SKM-1 (cell line): Measurements from ENCODE around the gene ZNF593OS.

Experiments used
- DNase-seq: peaks from one replicate; lab custom pipeline; 2025; ENCODE audit not compliant: unreplicated experiment; lab: John Stamatoyannopoulos, UW

Gene ZNF593OS

DNA sequence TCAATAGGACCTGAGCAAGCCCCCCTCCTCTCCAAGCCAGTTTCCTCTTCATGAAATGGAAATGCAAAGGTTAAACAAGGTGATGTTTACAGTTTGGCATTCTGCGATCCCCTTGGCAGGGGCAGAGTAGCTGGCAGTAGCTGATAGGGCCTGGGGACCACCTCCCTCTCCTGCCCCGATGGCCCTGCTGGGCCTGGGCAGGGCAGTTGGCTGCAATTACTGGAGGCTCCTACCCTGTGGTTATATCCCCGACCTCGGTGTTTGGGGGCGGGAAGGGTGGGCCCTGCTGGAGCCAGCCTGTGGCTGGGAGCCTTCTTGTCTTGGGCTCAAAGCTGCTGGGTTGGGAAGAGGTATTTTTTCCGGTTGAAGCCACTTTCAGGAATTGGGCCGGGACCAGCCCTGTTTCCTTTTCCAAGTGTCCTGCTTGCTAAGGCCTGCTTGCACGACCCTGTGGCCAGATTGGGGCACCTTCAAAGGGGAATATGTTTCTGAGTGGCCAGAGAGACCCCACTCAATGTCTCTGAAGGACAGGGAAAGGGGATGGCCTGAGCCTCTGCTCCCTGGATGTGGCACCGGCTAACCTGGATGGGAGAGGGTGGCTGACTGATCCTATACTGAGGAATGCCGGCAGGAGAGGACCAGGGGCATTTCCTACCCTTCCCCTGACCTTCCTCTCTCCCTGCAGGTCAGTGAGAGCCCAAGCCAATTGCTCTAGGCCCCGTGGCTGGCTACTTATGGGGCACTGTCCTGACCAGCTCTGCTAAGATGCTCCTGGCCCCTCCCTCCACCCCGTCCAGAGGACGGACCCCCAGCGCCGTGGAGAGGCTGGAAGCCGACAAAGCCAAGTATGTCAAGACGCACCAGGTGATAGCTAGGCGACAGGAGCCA, 10.9 kb downstream of the ZNF593OS start:
- no peak for DNase-seq

DNA sequence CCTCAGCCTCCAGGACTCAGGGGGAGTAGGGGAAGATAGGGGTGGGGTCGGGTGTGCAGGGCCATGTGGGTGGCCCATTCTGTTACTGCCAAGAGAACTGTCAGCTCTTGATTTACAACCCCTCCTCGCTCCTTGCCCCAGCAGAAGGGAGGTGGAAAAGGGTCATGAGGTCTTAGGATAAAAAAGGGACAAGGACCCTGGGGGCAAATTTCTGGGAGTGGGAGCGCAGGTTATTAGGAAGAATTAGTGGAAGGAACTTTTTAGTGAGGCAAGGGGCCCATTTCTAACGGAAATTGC, 11.9 kb downstream of the ZNF593OS start:
- DNase-seq = no peak

DNA sequence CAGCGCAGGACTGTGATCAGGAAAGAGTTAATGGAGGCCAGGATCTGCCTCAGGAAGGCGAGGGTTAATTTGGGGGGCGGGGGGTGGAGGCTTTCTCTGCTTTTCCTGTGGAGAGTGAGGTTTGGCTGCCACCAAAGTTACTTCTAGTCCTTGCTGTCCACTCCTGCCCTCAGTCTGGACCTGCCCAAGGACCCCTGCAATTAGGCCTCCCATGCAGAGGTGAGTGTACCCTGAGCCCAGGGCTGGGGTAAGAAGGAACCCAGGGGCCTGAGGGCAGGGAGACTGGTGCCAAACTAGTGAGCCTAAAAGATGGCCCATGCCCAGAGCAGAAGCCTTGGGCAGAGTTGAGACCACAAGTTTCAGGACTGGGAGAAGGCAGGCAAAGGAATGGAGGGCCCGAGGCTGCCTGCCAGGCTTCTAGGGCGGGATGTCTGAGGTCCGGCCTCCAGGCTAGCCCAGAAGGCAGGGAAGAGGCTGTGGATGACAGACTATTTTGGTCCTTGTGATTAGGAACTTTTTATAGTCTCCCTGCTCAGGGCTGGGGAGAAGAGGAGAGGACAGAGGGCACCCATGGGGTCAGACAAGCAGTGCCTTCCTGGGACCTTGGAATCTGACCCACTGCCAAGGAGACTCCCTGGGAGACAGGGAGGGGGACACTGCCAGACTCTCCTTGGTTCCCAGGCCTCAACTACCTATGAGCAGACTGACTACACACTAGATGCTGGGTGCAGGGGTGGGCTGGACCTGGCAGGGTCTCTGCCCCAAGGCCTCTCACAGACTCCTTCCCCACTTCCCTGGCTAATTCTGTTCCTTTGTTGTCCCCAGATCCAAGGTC, 12.5 kb downstream of the ZNF593OS start, which contains the start of gene FAM110D:
TSS of gene FAM110D (plus strand) at position 172 of the 835 bp plus-strand sequence. CDS start 2,213 bp downstream, outside the sequence.
- no peak for DNase-seq

DNA sequence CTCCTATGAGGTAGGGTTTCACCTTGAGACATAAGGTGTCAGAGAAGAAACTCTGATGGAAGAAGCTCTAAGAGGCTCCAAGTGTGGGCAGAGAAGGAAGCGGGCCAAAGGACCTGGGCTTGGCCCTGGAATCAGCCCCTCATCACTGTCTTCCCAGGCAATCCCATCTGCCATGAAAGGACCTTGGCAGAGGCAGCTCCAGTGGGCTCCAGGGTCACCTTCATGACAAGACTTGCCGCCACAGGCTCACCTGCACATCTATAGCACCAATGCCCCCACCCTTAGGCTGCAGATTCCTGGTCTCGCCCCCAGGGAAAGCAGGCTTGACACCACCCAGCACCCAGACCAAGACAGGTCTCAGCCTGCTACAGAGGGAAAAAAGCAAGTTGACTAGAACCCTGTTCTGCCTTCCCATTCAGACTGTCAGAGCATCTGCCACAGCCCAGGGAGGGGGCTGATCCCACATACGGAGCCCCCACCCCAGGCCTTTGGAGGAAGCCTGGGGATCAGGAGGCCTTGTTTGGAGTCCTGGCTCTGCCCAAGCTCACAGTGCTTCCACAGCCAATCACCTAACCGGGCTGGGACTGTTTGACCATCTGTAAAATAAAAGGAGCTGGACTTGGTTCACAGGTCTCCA, 13.2 kb downstream of the ZNF593OS start:
- no peak for DNase-seq

DNA sequence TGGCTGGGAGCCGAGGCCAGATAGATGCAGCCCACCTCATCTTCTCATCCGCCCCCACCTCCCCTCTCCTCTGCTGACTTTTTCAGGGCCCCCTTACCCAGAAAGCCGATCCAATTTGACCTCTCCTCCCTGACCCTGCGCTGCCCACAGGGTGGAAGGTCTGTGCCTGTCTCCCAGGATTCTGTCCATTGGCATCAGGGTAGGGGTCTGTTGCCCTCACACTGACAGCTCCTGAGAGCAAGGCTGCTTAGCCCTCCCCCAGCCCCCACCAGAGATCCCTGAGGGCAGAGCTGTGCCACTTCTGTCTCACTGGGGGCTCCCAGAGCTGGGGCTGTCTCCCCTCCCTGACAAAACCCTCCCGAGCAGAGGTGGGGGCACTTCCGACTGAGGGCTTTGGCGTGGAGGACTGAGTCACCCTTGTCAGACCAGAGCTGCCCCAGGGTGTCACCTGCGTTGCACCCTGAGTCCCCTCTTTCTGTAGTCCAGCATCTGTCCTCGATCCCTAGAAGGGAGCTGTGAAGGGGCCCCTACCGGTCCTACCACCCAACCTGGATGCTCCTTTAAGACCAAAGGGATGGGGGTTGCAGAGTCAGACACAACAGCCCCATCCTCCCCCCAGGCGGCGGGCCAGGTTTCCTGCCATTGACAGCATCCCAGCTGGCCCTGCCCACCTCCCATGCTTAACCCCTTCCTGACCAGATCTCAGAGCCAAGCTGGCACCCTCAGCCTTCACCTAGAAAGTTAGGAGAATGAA, 15.2 kb downstream of the ZNF593OS start:
- no peak for DNase-seq

DNA sequence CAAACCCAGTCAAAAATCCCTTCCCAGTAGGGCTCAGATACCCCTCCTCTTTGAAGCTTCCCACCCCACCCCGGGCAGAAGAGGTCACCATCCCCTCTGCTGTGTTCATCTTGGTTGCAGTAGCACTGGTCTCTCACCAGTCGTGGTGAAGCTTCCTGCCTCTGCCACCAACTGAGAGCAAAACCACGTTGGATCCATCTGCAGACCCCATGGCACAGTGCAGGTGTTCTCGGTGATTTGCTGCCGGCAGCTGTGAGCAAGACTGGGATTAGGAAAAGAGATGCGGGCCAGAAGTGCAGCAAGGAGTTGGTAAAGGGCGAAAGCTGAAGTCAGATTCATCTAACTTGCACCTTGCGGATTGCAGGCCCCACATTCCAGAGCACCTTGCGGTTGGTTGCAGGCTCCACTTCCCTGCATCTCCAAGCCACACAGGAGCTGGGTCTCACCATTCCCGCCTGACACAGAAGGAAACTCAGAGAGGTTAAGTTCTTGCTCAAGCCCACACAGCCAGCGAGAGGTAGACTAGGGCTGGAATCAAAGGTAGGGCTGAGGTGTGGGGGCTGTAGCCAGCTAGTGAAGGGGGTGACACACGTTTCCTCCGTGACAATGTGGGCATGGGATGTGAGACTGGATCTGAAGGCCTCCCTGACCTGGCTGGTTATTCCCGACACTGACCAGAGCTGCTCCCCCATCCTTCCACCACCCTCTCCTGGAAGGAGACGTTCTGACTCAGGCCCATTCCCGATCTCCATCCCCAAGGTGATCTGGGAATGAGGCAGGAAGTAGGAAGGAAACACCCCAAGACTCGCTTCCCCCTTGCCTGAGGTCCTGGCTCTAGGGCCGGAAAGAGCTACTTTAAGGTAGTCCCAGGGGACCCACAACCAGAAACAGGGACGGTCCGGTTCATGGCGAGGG, 16.0 kb downstream of the ZNF593OS start:
- DNase-seq = no peak

DNA sequence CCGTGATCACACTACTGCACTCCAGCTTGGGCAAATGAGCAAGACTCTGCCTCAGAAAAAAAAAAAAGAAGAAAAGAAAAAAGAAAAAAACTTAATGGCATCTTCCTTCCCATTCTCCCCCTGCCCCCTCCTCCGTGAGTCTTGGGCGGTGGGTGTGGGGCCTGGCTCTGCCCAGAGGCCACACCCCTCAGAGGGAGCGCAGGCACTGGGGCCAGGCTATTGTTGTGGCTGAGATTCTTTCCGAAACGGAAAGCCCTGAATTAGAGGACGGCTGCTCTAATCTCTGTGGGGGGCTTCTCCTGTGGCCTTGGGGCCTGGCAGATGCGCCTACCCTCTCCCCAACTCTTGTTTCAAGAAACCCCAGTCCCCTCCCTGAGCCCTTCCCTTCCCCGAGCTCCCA, 16.9 kb downstream of the ZNF593OS start:
- no peak for DNase-seq

DNA sequence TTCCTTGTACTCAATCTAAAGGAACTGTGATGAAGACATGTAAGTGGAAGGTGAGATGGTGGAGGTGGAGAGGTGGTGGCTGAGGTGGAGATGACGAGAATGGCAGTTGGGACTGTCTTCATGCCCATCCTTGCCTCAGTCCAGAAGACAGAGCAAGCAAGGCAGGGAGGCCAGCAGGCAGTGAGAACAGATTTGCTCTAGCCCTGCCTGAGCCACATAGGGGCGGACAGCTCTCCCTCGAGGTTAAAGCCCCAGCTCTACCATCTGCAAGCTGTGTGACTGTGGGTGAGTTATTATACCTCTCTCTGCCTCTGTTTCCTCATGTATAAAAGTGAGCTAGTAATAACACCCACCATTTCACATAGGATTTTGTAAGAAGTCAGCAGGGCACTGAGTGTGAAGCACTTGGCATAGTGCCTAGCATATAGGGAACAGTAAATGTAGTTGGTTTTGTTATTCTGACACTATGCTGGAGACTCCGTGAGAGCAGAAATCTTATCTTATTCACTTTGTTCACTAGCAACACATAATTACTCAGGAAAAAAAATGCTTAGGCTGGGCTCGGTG, 17.6 kb downstream of the ZNF593OS start:
- no peak for DNase-seq

DNA sequence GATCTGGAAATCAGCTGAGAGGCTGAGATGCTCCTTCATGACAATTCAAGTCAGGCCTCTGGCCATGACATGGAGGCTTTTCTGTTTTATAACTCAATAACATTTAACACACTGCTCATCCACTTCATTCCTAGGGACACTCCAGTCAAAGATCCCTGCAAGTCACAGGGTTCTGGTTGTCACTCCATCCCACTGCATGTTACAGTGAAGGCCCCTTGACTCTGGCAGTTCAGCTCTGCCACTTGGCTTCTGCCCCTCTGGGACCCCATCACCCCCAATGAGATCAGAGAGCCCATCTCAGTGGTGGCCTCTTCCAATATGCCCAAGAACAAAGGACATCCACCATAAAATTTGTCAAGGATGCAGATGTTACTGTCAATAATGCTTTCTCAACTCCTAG, 22.7 kb downstream of the ZNF593OS start:
- DNase-seq = no peak

DNA sequence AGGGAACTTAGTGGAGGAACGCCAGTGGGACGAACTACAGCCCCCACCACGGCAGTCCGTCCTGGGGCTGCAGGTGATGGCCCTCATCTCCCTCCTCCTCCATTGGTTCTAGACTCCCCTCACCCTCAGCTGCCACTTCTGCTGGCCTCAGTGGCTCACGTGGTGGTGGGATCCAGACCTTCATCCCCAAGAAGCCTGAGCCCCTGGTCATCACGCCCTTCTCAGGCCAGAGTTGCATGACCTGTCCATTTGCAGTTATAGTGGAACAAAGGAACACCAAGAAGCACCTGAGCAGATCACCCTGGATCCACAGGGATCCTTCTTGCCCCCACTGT, 25.7 kb downstream of the ZNF593OS start:
- no peak for DNase-seq

DNA sequence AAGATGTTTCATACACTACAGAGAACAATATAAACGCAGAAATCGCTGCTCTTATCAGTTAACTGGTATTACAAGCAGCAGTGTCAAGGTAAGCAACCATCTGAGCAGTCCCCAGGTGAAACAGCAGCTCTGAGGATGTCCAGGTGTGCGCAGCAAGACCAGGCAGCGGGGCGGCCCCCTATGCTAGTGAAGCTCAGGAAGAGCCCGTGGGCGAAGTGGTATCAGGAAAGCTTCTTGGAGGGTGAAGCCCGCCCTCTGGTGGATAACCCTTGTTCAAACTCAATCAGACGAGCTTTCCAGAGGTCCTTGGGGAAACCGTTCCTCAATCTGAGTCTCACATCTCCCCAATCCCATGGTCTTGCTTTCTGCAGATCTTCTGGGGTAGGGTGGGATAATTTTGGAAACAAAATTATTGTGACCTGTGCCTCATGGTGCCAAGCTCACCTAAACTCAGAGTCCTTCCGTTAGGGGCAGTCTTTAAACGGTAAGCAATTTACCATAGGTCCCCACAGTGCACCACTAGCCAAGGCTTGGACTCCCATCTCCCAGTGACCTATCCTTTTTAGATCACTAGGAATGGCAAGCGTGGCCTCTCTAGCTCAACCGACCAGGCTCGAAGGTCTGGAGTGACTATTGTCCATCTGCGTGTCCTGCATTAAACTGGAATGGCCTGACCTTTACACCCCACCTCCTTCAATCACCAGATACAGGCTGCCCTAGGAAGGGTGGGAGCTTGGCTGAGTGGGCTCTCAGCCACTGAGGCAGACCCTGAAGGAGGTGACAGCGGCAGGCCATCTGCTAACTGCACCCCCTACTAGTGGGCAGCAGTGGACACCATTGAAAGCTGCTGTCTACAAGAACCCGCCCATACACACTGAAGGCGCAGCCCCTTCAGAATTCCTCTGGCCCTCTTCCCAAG, 26.3 kb downstream of the ZNF593OS start:
- DNase-seq = peak; percentile 60

DNA sequence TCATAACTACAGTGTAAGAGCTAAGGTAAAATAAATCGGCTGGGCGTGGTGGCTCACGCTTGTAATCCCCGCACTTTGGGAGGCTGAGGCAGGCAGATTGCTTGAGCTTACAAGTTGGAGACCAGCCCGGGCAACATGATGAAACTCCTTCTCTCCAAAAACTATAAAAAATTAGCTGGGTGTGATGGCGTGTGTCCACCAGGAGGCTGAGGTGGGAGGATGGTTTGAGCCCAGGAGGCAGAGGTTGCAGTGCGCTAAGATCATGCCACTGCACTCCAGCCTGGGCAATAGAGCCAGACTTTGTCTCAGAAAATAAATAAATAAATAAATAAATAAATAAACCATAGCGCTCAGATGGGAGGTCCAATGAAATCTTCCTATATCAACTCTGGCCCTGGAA, 29.5 kb downstream of the ZNF593OS start:
- no peak for DNase-seq

DNA sequence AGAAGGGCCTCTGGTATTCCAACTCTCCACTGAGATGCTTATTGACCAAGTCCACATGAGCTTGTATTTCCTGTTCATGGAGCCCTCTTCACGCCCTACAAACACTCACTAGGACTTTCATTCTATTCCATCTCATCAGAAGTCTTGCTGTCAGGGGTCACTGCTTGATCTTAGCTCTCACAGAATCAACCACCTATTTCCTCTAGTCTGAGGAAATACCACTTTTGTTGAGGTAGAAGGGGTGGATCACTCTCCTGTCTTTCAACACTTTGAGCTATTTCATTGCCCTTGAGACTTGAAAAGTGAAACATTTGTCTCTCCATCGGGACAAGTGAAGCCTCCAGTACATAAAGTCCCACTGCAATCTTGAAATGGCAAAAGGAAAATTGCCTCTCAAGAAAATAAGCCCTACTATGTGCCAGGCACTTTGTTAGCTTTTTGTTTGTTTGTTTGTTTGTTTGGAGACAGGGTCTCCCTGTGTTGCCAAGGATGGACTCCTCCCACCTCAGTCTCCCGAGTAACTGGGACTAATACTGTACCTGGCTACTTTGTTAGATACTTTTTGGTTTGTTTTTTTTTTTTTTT, 32.6 kb downstream of the ZNF593OS start:
- no peak for DNase-seq

DNA sequence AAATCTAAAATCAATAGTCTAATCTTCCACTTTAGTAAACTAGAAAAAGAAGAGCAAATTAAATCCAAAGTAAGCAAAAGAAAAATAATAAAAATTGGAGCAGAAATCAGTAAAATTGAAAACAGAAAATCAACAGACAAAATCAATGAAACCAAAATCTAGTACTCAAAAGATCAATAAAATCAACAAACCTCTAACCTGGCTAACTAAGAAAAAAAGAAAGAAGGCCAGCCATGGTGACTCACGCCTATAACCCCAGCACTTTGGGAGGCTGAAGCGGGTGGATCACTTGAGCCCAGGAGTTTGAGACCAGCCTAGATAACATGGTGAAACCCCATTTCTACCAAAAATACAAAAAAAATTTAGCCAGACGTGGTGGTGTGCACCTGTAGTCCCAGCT, 37.2 kb downstream of the ZNF593OS start:
- DNase-seq = no peak

DNA sequence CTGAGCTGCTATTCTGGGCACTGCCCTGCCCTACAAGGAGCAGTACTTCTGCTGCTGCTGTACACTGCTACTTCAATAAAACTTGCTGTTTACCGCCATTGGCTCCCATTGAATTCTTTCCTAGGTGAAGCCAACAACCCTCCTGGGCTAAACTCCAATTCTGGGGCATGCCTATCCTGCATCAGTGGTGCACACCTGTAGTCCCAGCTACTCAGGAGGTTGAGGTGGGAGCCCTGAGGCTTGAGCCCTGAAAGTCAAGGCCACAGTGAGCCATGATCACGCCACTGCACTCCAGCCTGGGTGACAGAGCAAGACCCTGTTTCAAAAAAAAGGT, 38.8 kb downstream of the ZNF593OS start:
- DNase-seq = no peak

DNA sequence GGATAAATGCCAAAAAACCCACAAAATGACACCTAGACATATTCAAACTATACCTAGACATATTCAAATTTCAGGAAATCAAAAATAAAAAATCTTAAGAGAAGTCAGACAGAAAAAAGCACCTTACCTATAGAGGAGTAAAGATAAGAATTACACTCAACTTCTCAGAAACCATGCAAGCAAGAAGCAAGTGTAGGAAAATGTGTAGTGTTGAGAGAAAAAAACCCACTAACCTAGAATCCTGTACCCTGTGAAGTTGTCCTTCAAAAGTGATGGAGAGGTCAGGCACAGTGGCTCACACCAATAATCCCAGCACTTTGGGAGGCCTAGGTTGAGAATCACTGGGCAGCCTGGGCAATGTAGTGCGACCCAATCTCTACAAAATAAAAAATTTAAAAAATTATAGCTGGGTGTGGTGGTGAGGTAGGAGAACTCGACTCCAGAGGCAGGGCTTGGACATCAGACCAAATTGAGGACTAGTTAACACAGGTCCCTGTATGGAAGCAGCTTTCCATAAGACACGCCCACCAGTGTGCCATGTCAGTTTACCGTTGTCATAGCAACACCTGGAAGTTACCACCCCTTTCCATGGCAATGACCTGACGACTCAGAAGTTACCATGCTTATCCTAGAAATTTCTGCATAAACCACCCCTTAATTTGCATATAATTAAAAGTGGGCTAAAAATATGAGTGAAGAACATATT, 39.4 kb downstream of the ZNF593OS start:
- DNase-seq = no peak

DNA sequence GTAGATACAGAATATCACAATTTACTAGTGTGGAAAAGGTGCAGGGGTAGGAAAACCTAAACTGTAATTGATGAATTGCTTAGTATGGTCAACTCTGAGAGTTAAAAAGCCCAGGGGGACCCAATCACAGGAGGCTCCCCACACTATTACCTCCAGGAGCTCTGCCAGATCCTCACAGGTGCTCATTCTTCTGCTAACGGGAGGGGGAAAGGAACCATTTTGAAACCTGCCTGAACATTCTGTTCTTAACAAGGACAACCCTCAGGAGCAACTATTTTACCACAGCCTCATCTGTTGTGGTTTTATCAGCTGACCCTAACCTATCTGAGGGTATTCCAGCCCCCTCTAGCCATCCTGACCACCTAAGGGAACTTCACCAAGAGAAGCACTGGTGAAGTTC, 40.9 kb downstream of the ZNF593OS start:
- no peak for DNase-seq

DNA sequence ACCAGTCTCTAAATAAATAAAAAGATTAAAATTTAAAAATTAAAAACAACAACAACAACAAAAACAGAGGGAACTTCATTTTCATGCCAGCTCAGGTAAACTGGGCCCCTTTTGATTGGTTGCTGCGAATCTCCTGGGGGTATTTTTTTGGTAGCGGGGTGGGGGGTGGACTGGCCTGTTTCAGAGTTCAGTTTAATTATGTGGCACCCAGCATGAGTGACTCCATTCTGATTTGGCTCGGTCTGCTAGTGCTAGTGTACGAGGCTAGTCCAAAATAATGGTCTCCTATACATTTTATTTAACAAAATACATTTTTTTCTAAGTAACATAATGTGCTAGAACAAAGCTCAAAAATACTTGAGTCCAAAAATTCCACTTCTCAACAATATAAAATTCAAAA, 41.9 kb downstream of the ZNF593OS start:
- no peak for DNase-seq
